Thymus (tissue), 11 donors: ENCODE data around the gene ZNF536. TPM values are rescaled to one million over a fixed set of nuclear protein-coding genes. Genes with fewer than 3 reads are reported as not detected.

ENCODE experiments used
- DNase-seq, 9 donors: peaks; one replicate each; pipeline ENCODE4 v3.0.0-alpha.2; 2013; ENCODE audit warnings: low spot score in 9 of 9, low read depth in 6 of 9, missing footprints in 1 of 9
- H3K27ac ChIP-seq, 2 donors: one replicate each; pipeline ENCODE4 v1.5.1; 2013; ENCODE audit warnings: control low read depth in 1 of 2, low read depth in 1 of 2, low read length in 1 of 2, mild to moderate bottlenecking in 1 of 2, moderate library complexity in 1 of 2
- H3K27me3 ChIP-seq, 2 donors: one replicate each; pipeline ENCODE4 v1.5.1; 2013; ENCODE audit warnings: low read length in 1 of 2; ENCODE audit not compliant: control insufficient read depth in 2 of 2, insufficient read depth in 1 of 2
- H3K36me3 ChIP-seq, 2 donors: one replicate each; pipeline ENCODE4 v1.5.1; 2013; ENCODE audit warnings: low read length in 1 of 2, mild to moderate bottlenecking in 1 of 2, moderate library complexity in 1 of 2; ENCODE audit not compliant: control insufficient read depth in 2 of 2, insufficient read depth in 2 of 2
- H3K4me1 ChIP-seq, 2 donors: one replicate each; pipeline ENCODE4 v1.5.1; 2013; ENCODE audit warnings: low read length in 2 of 2; ENCODE audit not compliant: control insufficient read depth in 2 of 2, insufficient read depth in 2 of 2
- H3K4me3 ChIP-seq, 2 donors: one replicate each; pipeline ENCODE4 v1.5.1; 2013; ENCODE audit warnings: low read length in 2 of 2, control low read depth in 1 of 2, mild to moderate bottlenecking in 1 of 2
- H3K9me3 ChIP-seq, 2 donors: one replicate each; pipeline ENCODE4 v1.5.1; 2013; ENCODE audit warnings: low read length in 1 of 2, mild to moderate bottlenecking in 1 of 2; ENCODE audit not compliant: control insufficient read depth in 2 of 2, insufficient read depth in 1 of 2
- WGBS: extraction: QIAGEN DNeasy Blood & Tissue Kit; methylation state at CpG from one replicate; pipeline ENCODE4 v1.1.7; 2013; 5-methylcytosine and 5-hydroxymethylcytosine counted together
- polyA plus RNA-seq: library from polyadenylated mRNA; stranded (reverse); fragments of 200-250 nt; gene quantifications from one replicate; pipeline ENCODE4 v1.2.3, GENCODE V29; 2013
- total RNA-seq: library from RNA; stranded (reverse); fragments of 120-200 nt; gene quantifications from one replicate; pipeline ENCODE4 v1.2.4, GENCODE V29; 2013
- donor health status: healthy.

Gene ZNF536
- total and polyA plus RNA-seq, 2 donors = 0.05 to 0.11 TPM

DNA sequence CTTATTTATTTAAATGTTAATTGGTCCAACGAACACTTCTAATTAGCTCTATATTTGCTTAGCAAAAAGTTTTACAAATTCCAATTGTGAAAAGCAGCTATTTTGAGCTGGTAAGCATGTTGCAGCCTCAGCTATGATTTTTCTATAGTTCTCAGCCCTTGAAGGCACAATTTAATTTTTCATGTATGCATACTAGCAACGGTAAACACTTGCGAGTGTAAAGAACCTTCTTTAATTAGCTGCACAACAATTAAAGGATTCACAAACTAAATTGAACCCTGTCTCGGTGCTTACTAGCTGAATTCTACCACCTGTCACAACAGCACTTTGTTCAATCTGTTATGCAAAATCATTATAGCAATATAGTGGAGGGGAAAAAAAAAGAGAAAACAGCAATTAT, 29.8 kb downstream of the ZNF536 start:
- DNase-seq = no peak
- no peaks in the 10 kb centered on the region for H3K36me3 ChIP-seq
- H3K27ac ChIP-seq = no peak overlapping the region
- no peaks in the 10 kb centered on the region for H3K9me3 ChIP-seq
- H3K4me1 ChIP-seq = no peaks in the 10 kb centered on the region
- WGBS = 93% methylated on average over 4 of the region's 4 CpGs
- no peaks in the 10 kb centered on the region for H3K27me3 ChIP-seq
- no peak overlapping the region for H3K4me3 ChIP-seq

DNA sequence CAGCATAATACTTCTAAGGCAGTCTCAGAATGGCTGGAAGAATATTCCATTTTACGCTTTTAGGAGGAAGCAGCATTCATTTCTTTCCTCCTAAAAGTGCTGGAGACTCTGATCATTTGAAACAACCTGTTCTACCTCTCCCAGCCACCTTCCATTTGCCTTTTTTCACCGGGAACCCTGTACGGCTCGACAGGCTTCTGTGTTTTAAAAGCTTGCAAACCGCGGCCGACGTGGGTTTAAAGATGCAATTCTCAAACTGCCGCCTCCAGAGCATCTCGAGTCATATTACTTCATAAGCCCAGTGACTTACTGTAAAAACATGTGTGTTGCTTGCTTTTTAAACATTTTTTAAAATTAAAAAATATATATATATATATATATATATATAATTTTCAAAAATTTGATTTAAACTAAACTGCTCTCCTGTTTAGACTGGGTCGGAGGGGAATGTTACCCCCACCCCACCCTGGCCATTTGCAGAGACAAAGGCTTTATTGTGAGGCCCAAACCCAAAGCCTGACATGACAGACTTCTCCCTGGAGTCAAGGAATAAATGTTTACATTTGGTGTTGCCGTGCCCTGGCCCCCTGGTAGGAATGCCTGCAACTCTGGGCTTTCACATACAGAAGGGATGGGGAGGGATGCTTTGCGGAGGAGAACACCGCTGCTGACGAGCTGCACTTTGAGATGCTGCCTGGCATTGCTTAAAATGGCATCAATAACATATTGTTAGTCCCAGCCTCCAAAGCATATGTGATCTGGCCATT, 30.4 kb downstream of the ZNF536 start:
- Histone ChIP-seq H3K4me3 (no peak overlapping the region), H3K27ac (no peak overlapping the region), H3K4me1 (no peaks in the 10 kb centered on the region), H3K9me3 (no peaks in the 10 kb centered on the region), H3K36me3 (no peaks in the 10 kb centered on the region), H3K27me3 (no peaks in the 10 kb centered on the region)
- 83% methylated on average over 15 of the region's 15 CpGs for WGBS
- DNase-seq = no peak

DNA sequence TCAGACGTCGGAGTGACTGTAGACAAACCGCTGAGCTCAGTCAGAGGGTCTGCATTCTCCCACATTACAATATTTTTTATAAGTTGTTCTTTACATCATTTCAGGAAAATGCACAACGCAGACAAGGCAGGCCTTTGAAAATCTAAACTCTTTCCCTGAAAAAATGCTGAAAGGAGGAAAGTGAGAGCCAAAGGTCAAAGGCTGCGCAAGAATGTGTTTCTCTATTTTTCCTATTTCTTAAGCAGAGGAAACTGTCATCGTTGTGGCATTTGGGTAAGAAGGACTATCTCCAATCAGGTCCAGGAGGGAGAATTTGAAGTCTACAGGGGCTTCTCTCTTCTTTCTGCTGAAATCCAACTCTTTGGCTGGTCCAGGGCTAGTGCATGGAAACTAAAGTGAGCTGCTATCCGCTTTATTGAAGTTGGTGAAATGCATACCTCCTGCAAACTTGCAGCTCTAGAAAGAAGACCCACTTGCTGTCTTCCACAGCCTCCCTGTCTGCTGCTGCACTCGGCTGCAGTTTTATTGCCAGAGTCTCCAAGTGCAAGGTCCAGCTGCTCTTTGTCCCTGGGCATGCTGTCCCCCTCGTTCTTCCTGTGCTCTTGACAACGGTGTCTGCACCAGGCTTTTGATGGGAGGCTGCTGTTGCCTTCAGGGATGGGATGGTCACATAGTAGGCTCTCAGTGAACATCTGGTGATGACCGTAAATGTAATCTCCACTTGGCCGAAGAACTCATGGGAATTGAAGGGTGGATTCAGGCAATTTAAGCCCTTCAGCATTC, 31.2 kb downstream of the ZNF536 start:
- Histone ChIP-seq H3K4me1 (no peaks in the 10 kb centered on the region), H3K4me3 (no peak overlapping the region), H3K27ac (no peak overlapping the region), H3K36me3 (no peaks in the 10 kb centered on the region), H3K9me3 (no peaks in the 10 kb centered on the region), H3K27me3 (no peaks in the 10 kb centered on the region)
- no peak for DNase-seq
- WGBS = 83% methylated on average over 12 of the region's 12 CpGs

DNA sequence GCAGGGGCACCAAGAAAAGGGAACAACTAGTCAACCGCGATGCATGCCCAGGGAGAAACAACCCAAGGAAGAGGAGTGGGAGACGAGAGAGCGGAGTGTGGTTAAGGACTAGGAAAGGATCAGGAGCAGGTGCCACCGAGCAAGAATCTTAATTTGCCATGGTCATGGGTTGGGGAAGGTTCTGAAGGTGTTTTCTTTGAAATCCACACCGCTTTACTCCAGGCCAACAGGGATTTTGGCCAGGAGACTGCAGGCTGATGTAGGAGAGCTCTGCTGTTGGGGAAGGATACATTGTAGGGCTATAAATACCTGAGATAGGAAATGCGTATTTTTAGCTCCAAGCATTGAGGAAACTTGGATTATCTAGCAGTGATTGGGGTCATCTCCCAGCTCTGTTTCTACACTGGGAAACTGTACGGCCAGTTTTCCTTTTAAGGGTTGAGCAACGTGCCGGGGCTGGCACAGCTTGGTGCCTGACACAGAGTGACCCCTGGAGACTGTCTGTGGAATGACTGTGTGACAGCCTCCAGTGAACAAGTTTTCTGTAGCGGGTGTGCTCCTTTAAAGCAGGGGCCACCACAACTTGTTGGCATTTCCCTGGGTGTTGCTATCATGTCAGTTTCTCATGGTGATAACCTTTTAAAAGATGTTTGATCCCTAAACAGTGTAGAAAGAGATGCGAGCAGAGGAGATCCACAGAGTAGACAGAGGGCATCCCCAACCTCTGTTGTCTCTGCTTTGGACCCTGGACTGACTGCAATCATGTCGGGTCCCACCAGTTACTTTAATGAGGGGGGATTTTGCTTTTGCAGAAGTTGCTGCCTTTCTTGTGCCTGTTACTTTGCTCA, 34.3 kb downstream of the ZNF536 start:
- DNase-seq = no peak
- no peaks in the 10 kb centered on the region for H3K36me3 ChIP-seq
- H3K9me3 ChIP-seq = no peaks in the 10 kb centered on the region
- 62% methylated on average over 13 of the region's 13 CpGs for WGBS
- no peak overlapping the region for H3K27ac ChIP-seq
- H3K4me1 ChIP-seq = no peaks in the 10 kb centered on the region
- no peaks in the 10 kb centered on the region for H3K27me3 ChIP-seq
- H3K4me3 ChIP-seq = no peak overlapping the region

DNA sequence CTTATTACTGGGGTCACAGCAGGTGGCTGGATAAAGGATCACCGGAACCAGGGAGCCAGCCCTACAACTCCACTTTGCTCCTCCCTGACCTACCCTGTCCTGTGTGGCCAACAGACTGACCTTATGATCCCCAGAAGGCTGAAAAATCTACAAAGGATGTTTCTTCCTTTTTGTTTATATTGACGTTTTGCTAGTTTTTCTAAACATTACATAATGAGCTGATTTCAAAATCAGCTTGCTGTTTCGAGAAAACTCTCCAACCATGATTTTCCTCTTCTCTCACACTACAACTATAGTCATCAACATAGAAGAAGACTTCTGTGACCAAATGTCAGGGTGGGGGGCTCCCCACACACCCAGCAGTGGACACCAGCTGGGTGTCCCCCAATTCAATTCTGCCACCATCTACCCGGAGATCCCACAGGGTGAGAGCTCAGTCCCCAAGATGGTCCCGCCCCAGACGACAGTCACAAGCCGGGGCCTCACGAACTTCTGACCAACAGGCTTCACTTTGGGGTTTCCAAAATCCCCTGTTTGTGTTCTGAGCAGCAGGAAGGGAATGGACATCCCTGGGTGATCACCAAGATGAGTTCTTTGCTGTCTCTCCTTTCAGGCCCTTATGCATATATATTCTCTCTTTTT, 35.0 kb downstream of the ZNF536 start:
- Histone ChIP-seq H3K36me3 (no peaks in the 10 kb centered on the region), H3K4me3 (no peak overlapping the region), H3K4me1 (no peaks in the 10 kb centered on the region), H3K27me3 (no peaks in the 10 kb centered on the region), H3K27ac (no peak overlapping the region), H3K9me3 (no peaks in the 10 kb centered on the region)
- WGBS = 83% methylated on average over 8 of the region's 8 CpGs
- no peak for DNase-seq

DNA sequence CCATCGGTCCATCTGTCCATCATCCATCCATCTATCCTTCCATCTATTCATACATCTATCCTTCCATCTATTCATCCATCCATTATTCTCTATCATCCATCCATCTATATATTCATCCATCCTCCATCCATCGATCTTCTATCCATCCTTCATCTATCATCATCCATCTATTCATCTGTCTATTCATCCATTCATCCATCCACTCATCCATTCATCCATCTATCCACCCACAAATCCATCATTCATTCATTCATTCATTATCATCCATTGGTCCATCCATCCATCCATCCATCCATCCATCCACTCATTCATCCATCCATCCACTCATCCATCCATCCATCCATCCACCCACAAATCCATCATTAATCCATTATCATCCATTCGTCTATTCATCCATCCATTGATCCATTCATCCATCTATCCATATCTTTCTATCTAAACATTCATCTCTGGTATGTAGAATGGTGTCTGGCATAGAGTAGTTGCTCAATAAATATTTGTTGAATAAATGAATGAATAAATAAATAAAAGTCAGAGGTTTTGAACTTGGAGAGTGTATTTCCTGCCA, 36.6 kb downstream of the ZNF536 start:
- Histone ChIP-seq H3K27ac (no peak overlapping the region), H3K27me3 (no peaks in the 10 kb centered on the region), H3K36me3 (no peaks in the 10 kb centered on the region), H3K9me3 (no peaks in the 10 kb centered on the region), H3K4me3 (no peak overlapping the region), H3K4me1 (no peaks in the 10 kb centered on the region)
- no peak for DNase-seq
- WGBS = 92% methylated on average over 3 of the region's 3 CpGs

DNA sequence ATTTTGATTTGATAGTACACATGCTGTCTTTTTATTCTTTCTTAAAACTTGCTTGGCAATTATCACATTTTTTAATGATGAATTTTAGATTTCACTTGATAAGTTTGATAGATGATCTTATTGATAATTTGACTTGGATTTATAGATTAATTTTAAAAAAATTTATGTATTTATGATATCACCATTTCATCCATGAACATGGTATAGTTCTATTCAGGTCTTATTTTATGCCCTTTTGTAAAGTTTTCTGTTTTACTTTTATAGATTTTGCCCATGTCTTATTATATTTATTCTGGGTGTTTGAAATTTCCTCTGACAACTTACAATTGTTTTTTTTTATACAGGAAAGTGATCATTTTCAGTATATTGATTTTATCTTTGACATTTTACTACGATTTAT, 39.5 kb downstream of the ZNF536 start:
- Histone ChIP-seq H3K36me3 (no peaks in the 10 kb centered on the region), H3K27ac (no peak overlapping the region), H3K9me3 (no peaks in the 10 kb centered on the region), H3K27me3 (no peaks in the 10 kb centered on the region), H3K4me1 (no peaks in the 10 kb centered on the region), H3K4me3 (no peak overlapping the region)
- DNase-seq = no peak
- 93% methylated on average over 1 of the region's 1 CpG for WGBS

DNA sequence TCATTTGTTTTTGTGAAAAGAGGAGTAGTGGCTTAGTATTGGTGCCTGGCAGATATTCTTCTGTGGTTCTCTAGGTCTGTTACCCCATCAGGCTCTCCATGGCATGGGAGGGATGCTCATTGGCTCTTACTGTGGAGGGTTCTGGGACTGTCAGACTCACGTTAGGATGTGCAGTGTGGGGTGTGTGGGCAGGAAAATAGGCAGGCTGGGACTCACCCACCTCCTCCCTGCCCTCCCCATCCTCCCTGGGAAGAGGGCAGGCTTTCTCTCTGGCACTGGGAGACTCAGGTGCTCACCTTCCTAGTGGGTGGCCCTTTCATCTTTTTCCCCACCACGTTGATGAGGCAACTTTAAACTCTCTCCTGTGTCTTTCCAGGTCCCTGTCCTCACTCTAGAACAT, 44.2 kb downstream of the ZNF536 start:
- Histone ChIP-seq H3K27me3 (no peaks in the 10 kb centered on the region), H3K9me3 (no peaks in the 10 kb centered on the region), H3K4me3 (no peak overlapping the region), H3K36me3 (no peaks in the 10 kb centered on the region), H3K27ac (no peak overlapping the region), H3K4me1 (no peaks in the 10 kb centered on the region)
- no peak for DNase-seq
- WGBS = 50% methylated on average over 2 of the region's 2 CpGs
